Activated B cell treated with CpG ODN at 0.5 μM for 24 hours (primary cell): ENCODE measurements around the gene DNMT3L. TPM values are rescaled to one million over a fixed set of nuclear protein-coding genes. Genes with fewer than 3 reads are reported as not detected.

Experiments
- ATAC-seq: fragments of 200-7000 bp; cut with Tn5 transposase; one replicate; pipeline ENCODE4 v1.10.0; 2021; ENCODE audit warnings: low read depth, mild to moderate bottlenecking, moderate library complexity
- CTCF ChIA-PET: fragments of 350-600 bp; sonication (Branson Sonifier 250); formaldehyde crosslinking; loops from one replicate; lab custom pipeline; 2021; ENCODE audit warnings: antibody characterized with exemption; lab: Charles Lee
- POLR2A ChIA-PET: fragments of 350-600 bp; sonication (Branson Sonifier 250); formaldehyde crosslinking; loops from one replicate; lab custom pipeline; 2021; ENCODE audit warnings: antibody characterized with exemption; lab: Charles Lee
- DNase-seq: peaks from one replicate; pipeline ENCODE4 v3.0.0; 2022
- H3K27ac Mint-ChIP-seq: one replicate; pipeline ENCODE4 v1.8.0; 2020; ENCODE audit warnings: mixed read lengths
- H3K27me3 Mint-ChIP-seq: one replicate; pipeline ENCODE4 v1.8.0; 2021; ENCODE audit warnings: mixed read lengths
- H3K36me3 Mint-ChIP-seq: one replicate; pipeline ENCODE4 v1.8.0; 2021; ENCODE audit warnings: low read depth, mixed read lengths
- H3K4me1 Mint-ChIP-seq: one replicate; pipeline ENCODE4 v1.8.0; 2021; ENCODE audit warnings: mixed read lengths
- H3K4me3 Mint-ChIP-seq: one replicate; pipeline ENCODE4 v1.8.0; 2020; ENCODE audit warnings: mild to moderate bottlenecking, mixed read lengths
- H3K9me3 Mint-ChIP-seq: one replicate; pipeline ENCODE4 v1.8.0; 2020; ENCODE audit warnings: mixed read lengths
- CTCF ChIP-seq: fragments of 200-600 bp; IDR thresholded peaks from one replicate; pipeline ENCODE4 v1.8.0; 2022; ENCODE audit warnings: antibody characterized with exemption, mild to moderate bottlenecking
- intact Hi-C: fragments of 100-400 bp; cut with micrococcal nuclease; formaldehyde crosslinking; loops from one replicate; pipeline ENCODE4 v1.15.1; 2024
- total RNA-seq: library from RNA; stranded (reverse); gene quantifications from 2 replicates; pipeline ENCODE4 v1.2.3, GENCODE V29; 2022

The DNMT3L gene
- total RNA-seq, 1 donor from 2014 or later: not detected

GRCh38 chr21:44288251-44289110 lies 26.8 kb upstream of the DNMT3L start:
- no peaks in the 10 kb centered on the region for H3K36me3 Mint-ChIP-seq
- H3K4me3 Mint-ChIP-seq: no peak overlapping the region
- no peak for TF ChIP-seq CTCF
- H3K9me3 Mint-ChIP-seq: no peaks in the 10 kb centered on the region
- peaks cover 16% of the 10 kb centered on the region for H3K4me1 Mint-ChIP-seq
- ChIA-PET POLR2A (no interaction called here), CTCF (no interaction called here)
- intact Hi-C loops: no loop called here
- DNase-seq (no peak), ATAC-seq (no peak)
- H3K27me3 Mint-ChIP-seq: peaks cover 2% of the 10 kb centered on the region
- H3K27ac Mint-ChIP-seq: peak overlapping the region; percentile 12

- Mint-ChIP-seq H3K4me3 (no peak overlapping the region), H3K9me3 (no peaks in the 10 kb centered on the region), H3K4me1 (peaks cover 18% of the 10 kb centered on the region), H3K27ac (no peak overlapping the region), H3K36me3 (no peaks in the 10 kb centered on the region), H3K27me3 (peaks cover 2% of the 10 kb centered on the region)
- DNase-seq: no peak
- intact Hi-C loops: no loop called here
- TF ChIP-seq CTCF: no peak
- ChIA-PET CTCF (no interaction called here), POLR2A (no interaction called here)
- no peak for ATAC-seq
These were observed 25.3 kb upstream of the DNMT3L start for GRCh38 chr21:44286716-44287632.

GRCh38 chr21:44286086-44286715 lies 24.5 kb upstream of the DNMT3L start:
- Mint-ChIP-seq H3K9me3 (no peaks in the 10 kb centered on the region), H3K27ac (no peak overlapping the region), H3K4me3 (no peak overlapping the region), H3K27me3 (peaks cover 2% of the 10 kb centered on the region), H3K4me1 (peaks cover 14% of the 10 kb centered on the region), H3K36me3 (no peaks in the 10 kb centered on the region)
- no peak for TF ChIP-seq CTCF
- ChIA-PET CTCF (no interaction called here), POLR2A (no interaction called here)
- no peak for DNase-seq
- intact Hi-C loops: no loop called here
- ATAC-seq: no peak

- CTCF ChIA-PET: no interaction called here
- intact Hi-C loops: no loop called here
- Mint-ChIP-seq H3K4me1 (peaks cover 12% of the 10 kb centered on the region), H3K27ac (no peak within 1 kb of the TSS), H3K36me3 (no peaks in the 10 kb centered on the region), H3K4me3 (no peak within 1 kb of the TSS), H3K9me3 (no peaks in the 10 kb centered on the region), H3K27me3 (peaks cover 2% of the 10 kb centered on the region)
- no peak for TF ChIP-seq CTCF
- POLR2A ChIA-PET: no interaction called here
- ATAC-seq (no peak), DNase-seq (no peak)
These were observed 23.7 kb upstream of the DNMT3L start, which contains the start of gene AIRE for GRCh38 chr21:44285138-44285992. Gene AIRE, plus strand, starts transcription at chr21:44285876. Its CDS starts 131 bp downstream, at chr21:44286007.
